ENCODE results near the gene RNH1. TPM values are rescaled to one million over a fixed set of nuclear protein-coding genes. Genes with fewer than 3 reads are reported as not detected.

The RNH1 gene
- total RNA-seq: 99.8 and 101 TPM in 2 replicates

DNA sequence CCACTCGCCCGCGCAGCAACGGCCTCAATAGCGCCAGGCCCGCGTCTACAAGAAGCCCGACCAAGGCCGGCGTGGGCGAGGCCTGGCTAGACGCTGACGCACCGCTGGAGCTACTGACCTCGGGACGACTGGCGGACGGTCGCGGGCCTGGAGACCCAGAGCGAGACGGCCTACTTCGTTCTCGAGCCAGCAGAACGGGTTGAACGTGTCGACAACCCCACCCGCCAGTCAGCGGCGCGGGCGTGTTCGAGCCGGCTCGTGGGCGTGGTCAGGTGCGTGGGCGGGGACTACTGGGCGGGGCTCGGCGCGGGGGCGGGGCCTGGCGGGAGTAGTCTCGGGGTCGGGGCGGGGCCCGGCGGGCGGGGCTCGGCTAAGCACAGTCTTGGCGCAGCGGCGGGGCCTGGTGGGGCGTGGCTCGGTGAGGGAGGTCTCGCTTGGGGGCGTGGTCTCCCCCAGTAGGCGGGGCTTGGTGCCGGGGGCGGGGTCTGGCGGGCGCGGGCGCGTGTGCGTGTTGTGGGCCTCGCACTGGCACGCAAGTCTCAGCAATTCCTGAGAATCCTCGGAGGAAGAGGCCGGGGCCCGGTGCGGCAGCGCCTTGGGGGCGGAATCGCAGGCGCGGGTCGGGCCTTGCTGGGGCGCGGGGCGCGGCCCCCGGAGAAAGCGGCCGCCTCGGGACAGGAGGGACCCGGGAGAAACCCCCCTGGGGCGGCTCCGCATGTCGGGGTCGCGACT is at the start of gene RNH1:
Gene RNH1, minus strand, starts transcription at position 248 of the 732 bp plus-strand sequence. CDS start 5,080 bp downstream, outside the sequence.
- intact Hi-C loops (cut with micrococcal nuclease): loop anchor here (1.0 to 2.0 kb wide), 9 partner anchors 11 to 271 kb away; partner anchors contain the start of genes DEAF1, HRAS, LMNTD2 and PSMD13

DNA sequence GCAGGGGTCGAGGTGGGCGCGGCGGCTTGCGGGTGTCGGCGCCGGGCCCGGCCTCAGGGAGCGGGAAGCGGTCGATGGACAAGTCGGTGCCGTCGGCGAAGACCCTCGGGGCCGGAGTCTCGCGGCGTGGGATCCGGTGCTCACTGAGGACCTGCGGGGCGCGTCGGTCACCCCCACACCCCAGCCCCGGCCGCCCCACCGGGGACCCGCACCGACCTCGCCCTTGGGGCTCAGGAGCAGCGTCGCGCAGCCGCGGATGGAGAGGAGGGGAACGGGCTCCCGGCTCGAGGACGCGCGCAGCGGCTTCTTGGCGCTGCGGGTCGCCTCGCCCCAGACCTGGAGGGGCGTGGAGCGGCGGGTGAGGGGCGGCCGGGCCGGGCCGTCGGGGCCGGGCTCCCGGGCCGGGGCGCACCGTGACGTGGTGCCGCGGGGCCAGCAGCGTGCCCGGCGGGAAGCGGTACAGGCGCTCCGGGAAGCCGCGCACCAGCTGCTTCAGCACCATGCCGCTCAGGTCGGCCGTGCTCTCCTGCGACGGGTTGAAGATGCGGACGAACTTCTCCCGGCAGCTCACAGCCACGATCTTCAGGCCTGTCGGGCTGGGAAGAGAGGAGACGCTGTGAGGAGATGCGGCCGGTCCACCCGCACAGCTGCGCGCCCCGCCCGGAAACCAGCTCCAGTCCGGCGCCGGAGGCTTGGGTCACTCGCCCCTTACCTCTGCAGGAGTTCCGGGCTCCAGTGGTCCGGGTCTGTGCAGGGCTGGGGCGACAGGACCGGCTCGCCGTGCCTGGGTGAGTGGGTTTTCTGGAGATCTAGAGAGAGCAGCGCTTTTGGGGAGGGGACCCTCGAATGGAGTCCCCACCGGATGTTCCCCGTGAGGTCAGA is 49.0 kb upstream of the RNH1 start:
- intact Hi-C loops (cut with micrococcal nuclease): loop anchor here (1.0 kb wide), 2 partner anchors 19 to 167 kb away; partner anchors contain the start of gene LRRC56

DNA sequence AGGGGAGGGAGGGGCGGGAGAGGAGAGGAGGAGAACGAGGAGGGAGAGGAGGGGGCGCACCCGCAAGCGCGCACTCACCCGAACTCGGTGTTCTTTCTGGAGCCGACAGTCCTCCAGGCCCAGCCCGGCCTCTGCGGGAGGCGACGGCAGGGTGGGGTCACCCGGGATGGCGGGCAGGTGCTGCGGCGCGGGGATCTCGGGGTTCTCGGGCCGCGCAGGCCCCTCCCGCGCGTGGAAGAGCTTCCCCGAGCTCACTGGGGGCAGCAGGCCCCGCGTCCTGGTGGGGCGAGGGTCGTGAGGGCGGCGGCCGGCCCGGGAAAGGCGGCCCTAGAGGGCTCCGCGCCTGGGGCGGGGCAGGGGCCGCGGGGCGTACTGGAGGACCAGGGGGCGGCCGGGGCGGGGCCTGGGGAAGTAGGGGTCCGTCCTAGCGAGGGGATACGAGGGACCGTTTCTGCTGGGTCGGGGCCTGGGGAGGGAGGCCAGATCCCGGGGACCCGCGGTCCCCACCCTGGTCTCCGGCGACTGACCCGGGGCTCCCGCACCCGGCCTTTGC is 48.3 kb upstream of the RNH1 start:
- intact Hi-C loops (cut with micrococcal nuclease): loop anchor here (1.0 kb wide), 2 partner anchors 18 to 168 kb away; partner anchors contain the start of gene LRRC56

DNA sequence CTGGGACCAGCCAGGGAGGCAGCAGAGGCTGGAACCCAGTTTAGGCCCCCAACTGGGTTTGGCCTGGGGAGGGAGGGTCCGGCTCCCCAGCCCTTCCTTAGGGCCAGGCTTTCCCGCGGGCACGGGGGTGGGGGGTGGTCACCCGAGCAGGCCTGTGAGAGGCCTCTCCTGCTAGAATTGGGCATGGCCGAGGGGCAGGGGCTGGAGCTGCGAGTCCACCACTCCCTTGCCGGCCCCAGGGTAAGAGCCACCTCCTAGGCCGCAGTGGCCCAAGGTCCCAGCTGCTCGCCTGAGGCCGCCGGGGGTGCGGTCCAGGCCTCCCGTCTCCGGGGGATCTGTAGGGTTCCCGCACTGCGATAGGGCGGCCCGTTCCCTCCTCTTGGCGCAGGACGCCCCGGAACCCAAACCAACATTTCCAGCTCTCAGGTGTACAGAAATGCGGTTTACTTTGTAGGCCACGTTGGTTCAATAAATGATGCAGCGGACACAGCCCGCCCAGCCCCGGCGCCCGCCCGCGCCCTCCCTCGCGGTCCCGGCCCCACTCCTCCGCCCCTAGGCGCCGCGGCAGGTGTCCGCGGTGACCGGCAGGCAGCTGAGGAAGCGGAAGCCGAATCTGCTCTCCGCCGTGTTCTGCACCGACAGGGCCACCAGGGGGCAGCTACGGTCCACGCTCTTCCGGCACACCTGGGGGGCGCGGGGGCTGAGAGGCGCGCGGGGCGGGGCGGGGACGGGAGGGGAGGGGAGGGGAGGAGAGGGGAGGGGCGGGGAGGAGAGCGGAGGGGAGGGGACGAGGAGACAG is 47.6 kb upstream of the RNH1 start:
- intact Hi-C loops (cut with micrococcal nuclease): loop anchor here (1.0 kb wide), 2 partner anchors 17 to 169 kb away; partner anchors contain the start of gene LRRC56

DNA sequence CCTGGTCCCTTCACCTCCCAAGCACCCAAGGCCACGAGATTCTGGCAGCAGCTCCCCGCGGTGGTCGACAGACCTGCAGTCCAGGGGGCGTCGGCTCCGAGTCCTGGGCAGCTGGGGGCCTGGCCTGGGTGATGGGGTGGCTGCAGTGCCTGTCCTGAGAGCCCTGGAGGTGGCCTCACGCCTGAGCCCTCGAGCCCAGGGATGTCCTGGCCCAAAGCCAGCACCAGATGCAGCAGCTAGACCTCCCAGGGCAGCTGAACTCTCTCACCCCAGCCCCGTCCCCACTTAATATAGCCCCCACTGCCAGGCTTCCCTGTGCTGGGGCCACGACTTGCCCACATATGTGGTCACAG is 46.9 kb upstream of the RNH1 start:
- intact Hi-C loops (cut with micrococcal nuclease): no loop called here

DNA sequence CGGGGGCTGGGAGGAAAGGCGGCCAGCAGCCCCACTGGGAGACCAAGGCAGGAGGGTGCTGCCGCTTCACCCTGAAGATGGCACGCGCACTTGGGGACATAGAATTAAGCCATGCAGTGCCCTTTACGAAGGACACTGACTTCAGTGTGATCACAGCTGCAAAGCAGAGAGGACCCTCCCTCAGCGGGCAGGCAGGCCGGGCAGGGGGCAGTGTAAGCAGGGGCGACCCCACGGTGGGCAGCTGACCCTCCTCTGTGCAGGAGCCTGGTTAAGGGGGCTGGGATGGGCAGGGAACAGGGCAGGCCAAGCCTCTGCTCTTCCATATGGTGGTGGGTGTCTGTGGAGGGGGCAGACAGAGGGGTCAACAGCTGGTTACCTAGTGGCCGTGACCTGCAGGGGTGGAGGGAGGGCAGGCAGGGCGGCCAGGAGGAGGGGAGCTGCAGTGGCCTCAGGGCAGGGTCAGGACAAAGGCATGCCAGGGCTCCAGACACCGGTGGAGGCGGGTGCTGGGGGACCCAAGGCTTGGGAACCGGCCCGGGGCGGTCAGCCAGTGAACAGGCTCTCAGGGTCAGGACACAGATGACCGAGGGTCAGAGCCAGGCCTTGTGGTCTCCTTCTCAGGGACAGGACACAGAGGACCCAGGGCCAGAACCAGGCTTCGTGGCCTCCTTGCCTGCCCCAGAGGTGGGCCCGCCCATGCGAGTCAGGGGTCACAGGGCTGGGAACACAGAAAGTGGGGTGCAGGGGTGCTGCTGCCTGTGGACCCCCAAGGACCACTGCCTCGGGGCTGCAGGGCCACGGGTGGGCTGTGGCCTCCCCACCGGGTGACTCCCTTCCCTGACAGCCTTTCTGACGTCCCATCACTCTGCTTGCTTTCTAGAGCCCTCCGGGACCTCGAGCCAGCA is 46.3 kb upstream of the RNH1 start:
- intact Hi-C loops (cut with micrococcal nuclease): no loop called here

DNA sequence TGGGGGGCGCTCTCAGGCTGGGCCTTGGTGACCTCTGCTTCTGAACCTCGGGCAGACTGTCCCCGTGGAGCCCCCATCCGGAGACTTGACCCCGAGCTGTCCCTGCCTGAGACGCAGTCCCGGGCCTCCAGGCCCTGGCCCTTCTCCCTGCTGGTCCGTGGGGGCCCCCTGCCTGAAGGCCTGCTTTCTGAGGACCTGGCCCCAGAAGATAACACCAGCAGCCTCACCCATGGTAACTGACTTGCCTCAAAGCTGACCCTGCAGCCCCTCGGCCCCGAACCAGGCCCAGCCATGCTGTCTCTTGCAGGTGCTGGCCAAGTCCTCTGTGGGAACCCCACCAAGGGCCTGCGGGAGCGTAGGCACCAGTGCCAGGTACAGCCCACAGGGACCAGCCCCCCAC is 44.6 kb upstream of the RNH1 start:
- intact Hi-C loops (cut with micrococcal nuclease): no loop called here

DNA sequence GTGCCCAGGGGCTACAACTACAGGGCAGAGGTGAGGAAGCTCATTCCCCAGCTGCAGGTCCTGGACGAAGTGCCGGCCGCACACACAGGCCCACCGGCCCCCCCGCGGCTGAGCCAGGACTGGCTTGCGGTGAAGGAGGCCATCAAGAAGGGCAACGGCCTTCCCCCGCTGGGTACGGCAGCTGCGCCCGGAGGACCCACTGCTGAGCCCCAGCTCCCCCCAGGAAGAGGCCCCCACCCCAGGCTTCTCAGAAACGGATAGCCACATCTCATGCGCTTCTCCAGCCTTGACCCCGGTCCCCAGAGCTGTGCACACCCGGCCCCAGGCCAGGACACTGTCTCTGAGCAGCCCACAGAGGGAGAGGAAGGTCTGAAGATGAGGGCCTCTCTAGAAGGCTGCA is 44.1 kb upstream of the RNH1 start:
- intact Hi-C loops (cut with micrococcal nuclease): no loop called here

DNA sequence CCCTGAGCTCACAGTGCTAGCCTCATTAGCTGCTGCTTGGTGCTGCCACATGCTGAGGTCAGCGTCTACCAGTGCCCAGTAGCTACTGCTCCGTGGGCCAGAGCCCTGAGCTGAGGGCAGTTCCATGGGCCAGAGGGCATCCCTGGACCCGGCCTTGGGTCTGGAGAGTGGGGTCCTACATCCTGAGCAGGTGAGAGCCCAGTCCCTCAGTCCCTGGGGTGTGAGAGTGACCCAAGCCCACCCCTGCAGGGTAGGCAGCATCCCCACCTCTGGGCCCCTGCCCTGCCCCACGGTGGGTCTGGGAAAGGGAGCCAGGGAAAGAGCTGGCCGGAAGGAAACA is 43.7 kb upstream of the RNH1 start:
- intact Hi-C loops (cut with micrococcal nuclease): no loop called here

DNA sequence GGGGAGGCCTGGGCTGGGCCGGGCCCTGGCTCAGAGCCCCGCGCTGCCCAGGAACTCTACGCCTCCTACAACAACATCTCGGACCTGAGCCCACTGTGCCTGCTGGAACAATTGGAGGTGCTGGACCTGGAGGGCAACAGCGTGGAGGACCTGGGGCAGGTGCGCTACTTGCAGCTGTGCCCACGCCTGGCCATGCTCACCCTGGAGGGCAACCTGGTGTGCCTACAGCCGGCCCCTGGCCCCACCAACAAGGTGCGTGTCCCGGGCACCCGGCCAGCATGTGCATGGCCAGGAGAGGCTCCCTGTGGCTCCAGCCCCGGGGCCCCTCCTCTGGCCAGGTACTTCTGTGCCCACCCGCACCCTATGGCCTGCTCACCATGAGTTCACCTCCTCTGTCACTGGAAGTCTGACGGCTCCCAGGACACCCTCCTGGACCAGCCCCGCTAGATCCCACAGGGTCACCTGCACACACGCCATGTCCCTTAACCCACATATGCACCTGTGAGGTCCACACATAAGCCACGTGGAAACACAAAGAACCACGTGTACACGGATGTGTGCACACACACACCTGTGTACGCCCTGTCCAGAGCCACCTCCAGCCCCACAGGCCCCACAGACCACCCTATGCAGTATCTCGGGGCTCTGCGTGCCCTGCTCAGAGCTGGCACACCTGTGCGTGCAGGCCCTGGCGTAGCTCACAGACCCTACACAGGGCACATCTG is 43.1 kb upstream of the RNH1 start:
- intact Hi-C loops (cut with micrococcal nuclease): no loop called here

DNA sequence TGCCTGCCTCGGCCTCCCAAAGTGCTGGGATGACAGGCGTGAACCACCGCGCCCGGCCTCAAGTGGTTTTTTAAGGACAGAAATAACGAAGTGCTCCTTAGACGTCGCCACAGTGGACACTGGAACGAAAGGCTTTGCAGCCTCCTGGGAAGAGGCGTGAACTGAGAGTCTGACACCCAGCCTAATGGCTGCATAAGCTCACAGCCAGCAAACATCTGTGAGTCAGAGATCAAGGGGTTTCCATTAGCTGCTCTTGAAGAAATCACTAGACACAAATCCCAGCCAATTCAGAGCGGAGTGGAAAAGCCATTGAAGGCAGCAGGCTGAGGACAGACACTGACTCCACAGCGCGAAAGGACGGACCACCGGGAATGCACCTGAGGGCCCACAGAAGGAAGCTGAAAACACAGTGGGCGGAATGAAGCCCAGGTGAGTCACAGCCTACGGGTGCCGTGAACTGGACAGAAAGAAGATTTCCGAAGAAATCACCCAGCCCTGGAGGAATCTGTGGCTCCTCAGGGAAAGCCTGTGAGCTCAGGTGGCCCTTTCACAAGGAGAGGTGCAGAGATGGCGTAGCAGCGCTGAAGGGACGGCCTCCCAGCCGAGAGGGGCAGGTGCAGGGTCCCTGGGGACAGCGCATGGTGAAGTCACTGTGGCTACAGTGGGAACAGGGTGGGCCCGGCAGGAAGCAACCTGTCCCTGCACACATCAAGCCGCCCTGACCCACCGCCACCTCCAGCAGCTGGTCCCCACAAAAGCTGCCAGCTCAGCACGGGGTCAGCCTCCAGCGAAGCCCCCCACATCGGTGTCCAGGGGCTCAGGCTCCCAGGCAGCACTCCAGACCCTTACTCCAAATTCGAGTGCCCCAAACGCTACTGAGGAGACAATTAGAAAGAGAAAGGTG is 41.9 kb upstream of the RNH1 start:
- intact Hi-C loops (cut with micrococcal nuclease): no loop called here

DNA sequence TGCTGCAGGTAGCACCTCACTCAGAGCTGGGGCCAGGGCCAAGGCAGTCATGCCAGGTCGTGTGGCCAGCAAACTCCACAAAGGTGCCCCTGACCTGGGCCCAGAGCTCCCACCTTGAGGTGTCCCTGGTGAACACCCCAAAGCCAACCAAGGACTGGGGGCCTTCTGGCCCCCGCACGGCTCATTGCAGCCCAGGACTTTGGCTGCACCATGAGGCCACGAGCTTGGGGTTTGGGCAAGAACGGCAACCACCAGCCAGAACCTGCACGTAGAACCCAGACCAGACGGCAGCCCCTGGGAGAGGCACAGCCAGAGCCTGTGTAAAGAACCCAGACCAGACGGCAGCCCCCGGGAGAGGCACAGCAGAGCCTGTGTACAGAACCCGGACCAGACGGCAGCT is 38.1 kb upstream of the RNH1 start:
- intact Hi-C loops (cut with micrococcal nuclease): no loop called here

DNA sequence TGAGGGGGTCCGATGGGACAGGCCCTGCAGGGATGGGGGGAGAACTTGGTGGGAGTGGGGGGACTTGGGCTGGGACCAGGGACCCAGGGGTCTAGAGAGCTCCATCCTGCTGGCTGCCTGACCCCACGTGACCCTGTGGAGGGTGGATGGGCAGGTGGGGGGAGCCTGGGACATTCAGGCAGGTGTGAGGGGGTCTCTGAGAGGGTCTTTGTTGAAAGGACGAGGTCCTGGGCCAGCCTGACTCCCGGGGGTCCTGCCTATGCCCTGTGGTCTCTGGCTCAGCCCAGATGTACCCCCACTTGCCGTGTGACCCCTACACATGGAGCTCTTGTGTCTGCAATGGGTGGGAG is 37.8 kb upstream of the RNH1 start:
- intact Hi-C loops (cut with micrococcal nuclease): no loop called here

DNA sequence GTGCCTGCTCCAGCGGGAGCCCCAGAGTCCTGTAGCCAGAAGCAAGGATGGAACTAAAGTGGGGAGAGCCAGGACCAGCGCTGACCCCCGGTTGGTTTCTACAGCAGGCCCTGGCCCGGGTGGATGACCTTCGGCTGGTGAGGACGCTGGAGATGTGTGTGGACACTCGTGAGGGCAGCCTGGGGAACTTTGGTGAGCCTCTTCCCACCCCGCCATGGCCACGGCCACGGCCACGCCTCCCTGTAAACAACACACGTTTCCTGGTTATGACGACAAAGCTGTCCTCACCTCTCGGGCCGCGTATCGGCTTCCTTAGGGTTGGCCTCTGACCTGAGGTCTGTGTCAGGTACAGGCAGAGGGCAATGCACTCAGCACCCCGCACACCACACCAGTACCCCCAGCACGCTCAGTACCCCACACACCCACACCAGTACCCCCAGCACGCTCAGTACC is 34.4 kb upstream of the RNH1 start:
- intact Hi-C loops (cut with micrococcal nuclease): no loop called here

DNA sequence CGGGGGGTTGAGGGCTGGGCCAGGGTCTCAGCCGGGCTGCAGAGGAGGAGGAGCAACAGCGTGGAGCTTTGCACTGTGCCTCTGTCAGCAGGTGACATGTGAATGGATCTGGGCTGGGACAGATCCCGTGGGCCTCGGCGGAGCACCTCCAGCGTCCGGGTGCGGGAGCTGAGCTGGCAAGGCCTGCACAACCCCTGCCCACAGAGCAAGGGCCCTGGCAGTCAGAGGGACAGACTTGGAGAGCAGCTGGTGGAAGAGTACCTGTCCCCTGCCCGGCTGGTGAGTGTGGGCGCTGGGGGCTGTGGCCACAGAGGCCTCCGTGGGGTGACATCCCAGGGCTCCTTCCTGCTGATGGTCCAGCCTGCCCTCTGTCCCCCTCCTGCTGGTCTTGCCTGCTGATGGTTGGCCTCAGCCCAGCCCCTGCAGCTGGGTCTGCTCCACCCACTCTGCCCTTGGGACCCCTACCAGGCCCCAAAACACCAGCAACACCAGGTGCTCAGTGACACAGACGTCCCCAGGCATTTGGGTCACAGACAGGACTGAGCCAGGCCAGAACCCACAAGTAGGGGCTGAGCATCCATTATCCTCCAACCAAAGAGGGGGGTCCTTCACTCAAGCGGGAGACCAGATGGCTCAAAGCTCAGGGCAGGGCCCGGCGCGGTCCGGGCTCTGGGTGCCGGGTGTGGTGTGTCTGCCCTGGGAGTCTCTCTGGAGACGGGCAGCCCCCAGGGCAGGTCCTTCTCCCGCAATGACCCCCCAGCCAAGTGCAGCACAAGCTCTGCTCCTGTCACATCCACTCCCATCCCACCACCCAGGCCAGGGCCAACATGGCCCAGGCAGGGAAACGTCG is 33.8 kb upstream of the RNH1 start:
- intact Hi-C loops (cut with micrococcal nuclease): no loop called here

DNA sequence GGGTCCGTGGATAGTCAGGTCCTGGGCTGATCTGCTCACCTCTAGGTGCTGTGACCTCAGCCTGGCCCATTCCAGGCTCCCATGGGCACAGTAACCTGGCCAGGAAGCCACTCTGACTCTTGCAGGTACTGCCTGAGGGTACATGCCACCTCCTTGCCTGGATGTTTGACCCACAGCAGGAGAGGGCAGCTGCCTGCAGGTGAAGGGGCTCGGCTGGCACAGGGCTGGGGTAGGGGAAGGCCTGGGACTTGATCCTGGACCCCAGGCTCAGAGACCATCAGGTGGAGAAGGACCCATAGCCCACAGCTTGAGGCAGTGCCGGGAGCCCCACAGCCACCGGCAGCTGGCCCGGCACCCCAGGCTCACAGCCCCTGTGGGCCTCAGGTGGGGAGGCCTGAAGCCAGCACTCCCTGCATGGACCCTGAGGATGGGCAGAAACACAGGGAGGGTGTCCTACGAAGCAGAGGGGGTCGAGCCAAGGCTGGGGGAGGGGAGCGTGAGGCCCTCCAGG is 33.0 kb upstream of the RNH1 start:
- intact Hi-C loops (cut with micrococcal nuclease): loop anchor here (5.0 kb wide), 1 partner anchor 157 kb away; the partner anchor contains the start of genes DEAF1 and TMEM80

DNA sequence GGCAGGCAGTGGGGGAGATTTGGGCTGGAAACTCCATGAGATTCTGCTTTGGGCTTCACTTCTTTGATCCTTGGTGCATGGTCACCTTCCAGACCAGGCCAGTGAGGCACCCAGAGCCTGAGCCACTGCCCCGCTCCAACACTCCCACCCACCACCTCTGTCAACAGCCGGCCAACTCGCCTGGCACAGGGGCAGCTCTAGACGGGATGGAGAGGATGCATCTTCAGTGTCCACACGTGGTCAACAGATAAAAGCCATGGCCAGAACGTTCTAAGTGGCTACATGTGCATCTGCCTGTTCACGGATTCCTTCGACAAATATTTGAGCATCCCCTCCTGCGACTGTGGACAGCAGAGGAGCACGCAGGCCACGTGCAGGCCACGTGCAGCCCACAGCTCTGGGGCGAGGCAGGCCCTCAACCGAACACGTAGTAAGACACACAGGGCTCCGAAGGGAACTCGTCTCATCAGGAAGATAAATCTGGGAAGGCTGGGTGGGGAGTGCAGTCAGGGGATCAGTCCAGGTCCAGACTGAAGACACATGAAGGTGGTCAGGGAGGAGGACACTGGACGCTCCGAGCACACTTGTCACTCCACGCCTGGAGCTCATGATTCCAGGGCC is 31.5 kb upstream of the RNH1 start:
- intact Hi-C loops (cut with micrococcal nuclease): loop anchor here (5.0 kb wide), 1 partner anchor 159 kb away; the partner anchor contains the start of genes DEAF1 and TMEM80
